ENCODE results near the gene LMBR1.
A peak's percentile ranks its signal among the peaks of the same experiment; 100 is the strongest.
"Not testable (repeated sequence)": the region's sequence is repeated elsewhere in the genome, so short reads cannot be mapped to it uniquely, and the experiment has no call there.

LMBR1 gene

GRCh38 chr7:156640949-156641485, 252.0 kb downstream of the LMBR1 start:
- no peak for DNase-seq (ENCODE audit: low read depth, low spot score)
- H3K27ac ChIP-seq = peak overlapping the region; percentile 81

GRCh38 chr7:156640257-156640948, 252.6 kb downstream of the LMBR1 start, which contains the start of gene RNF32:
Gene RNF32 (plus strand): TSS chr7:156640774. CDS start chr7:156643878, 3,104 bp downstream.
- H3K27ac ChIP-seq = peak within 1 kb of the TSS; percentile 81
- peak; percentile 58 for DNase-seq (ENCODE audit: low read depth, low spot score)

- peak overlapping the region; percentile 81 for H3K27ac ChIP-seq
- no peak for DNase-seq (ENCODE audit: low read depth, low spot score)
Observed at GRCh38 chr7:156639426-156640256, 253.3 kb downstream of the LMBR1 start.

- no peak overlapping the region for H3K27ac ChIP-seq
- no peak for DNase-seq (ENCODE audit: low read depth, low spot score)
Observed at GRCh38 chr7:156638443-156639077, 254.4 kb downstream of the LMBR1 start.

GRCh38 chr7:156637093-156637492, 255.9 kb downstream of the LMBR1 start:
- H3K27ac ChIP-seq; DNase-seq (ENCODE audit: low read depth, low spot score): not testable (repeated sequence)

- no peak overlapping the region for H3K27ac ChIP-seq
- no peak for DNase-seq (ENCODE audit: low read depth, low spot score)
Observed at GRCh38 chr7:156635529-156636385, 257.2 kb downstream of the LMBR1 start.

- no peak overlapping the region for H3K27ac ChIP-seq
- DNase-seq (ENCODE audit: low read depth, low spot score) = no peak
Observed at GRCh38 chr7:156634117-156634516, 258.9 kb downstream of the LMBR1 start.

GRCh38 chr7:156629873-156630272, 263.1 kb downstream of the LMBR1 start:
- no peak for DNase-seq (ENCODE audit: low read depth, low spot score)
- no peak overlapping the region for H3K27ac ChIP-seq

- no peak for DNase-seq (ENCODE audit: low read depth, low spot score)
- no peak overlapping the region for H3K27ac ChIP-seq
Observed at GRCh38 chr7:156628562-156628961, 264.4 kb downstream of the LMBR1 start.
